Small intestine (tissue), 7 donors: ENCODE measurements around the gene SFT2D3. TPM values are rescaled to one million over a fixed set of nuclear protein-coding genes. Genes with fewer than 3 reads are reported as not detected.
A peak's percentile ranks its signal among the peaks of the same experiment; 100 is the strongest.

ENCODE experiments used
- DNase-seq, 2 donors: peaks; one replicate each; pipeline versions ENCODE4 v3.0.0 to v3.0.0-alpha.2; 2013
- FAIRE-seq: peaks from 2 replicates; lab custom pipeline; 2012; peaks lifted over from hg19 to GRCh38; lab: Jason Lieb, UNC
- H3K27ac ChIP-seq, 3 donors: one replicate each; pipeline ENCODE4 v1.5.1; 2013; ENCODE audit warnings: low read length in 2 of 3, mild to moderate bottlenecking in 2 of 3, control low read depth in 1 of 3, inconsistent platforms in 1 of 3, low read depth in 1 of 3, moderate library complexity in 1 of 3
- H3K27me3 ChIP-seq, 3 donors: one replicate each; pipeline ENCODE4 v1.6.1; 2013; ENCODE audit warnings: low read length in 3 of 3, inconsistent platforms in 1 of 3; ENCODE audit not compliant: control insufficient read depth in 3 of 3, insufficient read depth in 3 of 3
- H3K36me3 ChIP-seq, 3 donors: one replicate each; pipeline ENCODE4 v1.6.1; 2013; ENCODE audit warnings: low read length in 3 of 3, inconsistent platforms in 1 of 3, low read depth in 1 of 3, mild to moderate bottlenecking in 1 of 3, moderate library complexity in 1 of 3; ENCODE audit not compliant: control insufficient read depth in 3 of 3, insufficient read depth in 2 of 3
- H3K4me1 ChIP-seq, 3 donors: one replicate each; pipeline ENCODE4 v1.6.1; 2013; ENCODE audit warnings: low read length in 2 of 3, inconsistent platforms in 1 of 3, low read depth in 1 of 3, mild to moderate bottlenecking in 1 of 3, moderate library complexity in 1 of 3; ENCODE audit not compliant: control insufficient read depth in 3 of 3, insufficient read depth in 2 of 3
- H3K4me3 ChIP-seq, 3 donors: one replicate each; pipeline ENCODE4 v1.5.1; 2013; ENCODE audit warnings: low read length in 3 of 3, control low read depth in 1 of 3, inconsistent platforms in 1 of 3, low read depth in 1 of 3, mild to moderate bottlenecking in 1 of 3, moderate library complexity in 1 of 3
- H3K9me3 ChIP-seq, 2 donors: one replicate each; pipeline ENCODE4 v1.6.1; 2013; ENCODE audit warnings: low read depth in 1 of 2, low read length in 1 of 2; ENCODE audit not compliant: control insufficient read depth in 2 of 2, insufficient read depth in 1 of 2
- WGBS, 3 donors: extraction: QIAGEN DNeasy Blood & Tissue Kit; methylation state at CpG; one replicate each; pipeline ENCODE4 v1.1.7; 2013; 5-methylcytosine and 5-hydroxymethylcytosine counted together
- polyA plus RNA-seq, 4 donors: library from polyadenylated mRNA; stranded (reverse) in 3 of 4; unstranded in 1 of 4; fragments of 200-250 nt in 3 of 4; fragments of 120-200 nt in 1 of 4; gene quantifications; one replicate each; pipeline versions ENCODE4 v1.2.1 to v1.2.3, GENCODE V29; 2013
- donor health status: healthy with polysubstance abuse.
- donor health status: control.
- donor health status: control.
- donor health status: Bipolar disorder and iron deficiency.
- donor health status: healthy.

The SFT2D3 gene
- polyA plus RNA-seq, 4 donors: 3.8 to 7.4 (median 4.7) TPM; not detected in 1

DNA sequence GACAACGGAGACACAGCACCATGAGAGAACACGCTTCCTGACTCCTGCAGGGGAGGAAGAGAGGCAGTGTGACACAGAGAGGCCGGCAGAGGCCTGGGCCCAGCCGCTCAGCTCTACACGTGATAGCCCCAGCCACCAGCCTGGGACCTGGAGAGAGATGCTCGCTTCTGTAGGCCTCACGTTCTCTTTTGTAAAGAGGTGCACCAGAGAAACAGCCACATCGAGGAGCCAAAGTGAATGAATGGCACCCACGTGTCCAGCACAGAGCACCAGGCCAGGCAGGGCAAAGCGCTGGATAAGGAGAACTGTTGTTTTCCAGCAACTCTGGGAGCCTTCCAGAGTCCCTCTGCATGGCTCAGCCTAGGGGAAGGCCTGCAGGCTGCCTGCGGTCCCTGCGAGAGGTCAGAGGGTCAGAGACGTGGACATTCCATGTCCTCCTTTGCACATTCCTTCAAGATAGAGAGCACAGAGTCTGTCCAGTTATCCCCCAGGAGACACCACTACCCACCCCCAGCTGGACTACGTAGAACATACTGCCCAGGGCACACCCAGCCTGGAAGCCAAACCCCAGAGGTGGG lies 40.1 kb upstream of the SFT2D3 start:
- WGBS, 3 donors: 85 to 89% (median 85%) methylated on average over 14 of the region's 14 CpGs
- H3K27ac ChIP-seq: peak overlapping the region in 1 of 3 donors; percentile 43

DNA sequence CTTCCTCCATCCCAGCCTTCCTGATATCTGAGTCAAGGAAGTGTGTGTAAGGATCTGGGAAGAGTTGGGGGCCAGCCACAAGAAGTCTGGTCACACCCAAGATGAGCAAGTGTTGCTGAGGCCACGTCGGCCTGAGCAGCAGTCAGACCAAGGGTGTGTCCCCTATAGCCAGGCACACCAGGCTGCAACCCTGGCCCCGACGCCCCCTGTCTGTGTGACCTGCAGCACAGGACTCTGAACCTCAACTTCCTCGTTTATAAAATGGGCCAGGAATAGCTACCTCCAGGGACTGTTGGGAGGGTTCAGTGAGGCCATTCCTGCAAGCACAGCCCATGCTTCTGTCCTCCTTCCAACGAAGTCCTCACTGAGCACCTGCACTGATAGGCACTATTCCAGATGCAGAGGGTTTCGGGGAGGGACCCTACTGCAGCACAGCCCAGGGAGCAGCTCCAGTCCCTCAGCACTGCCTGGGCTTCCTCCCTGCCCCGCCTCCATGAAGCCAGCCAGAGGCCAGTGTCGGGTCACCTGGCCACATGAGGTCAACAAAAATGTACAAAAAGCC lies 39.3 kb upstream of the SFT2D3 start:
- Histone ChIP-seq H3K36me3 (no peaks in the 10 kb centered on the region), H3K4me3 (no peak overlapping the region), H3K27ac (peak overlapping the region in 1 of 3 donors; percentile 43), H3K27me3 (peaks cover 0 to 42% (median 6%) of the 10 kb centered on the region in 3 donors), H3K4me1 (peaks cover 0 to 2% (median 0%) of the 10 kb centered on the region in 3 donors), H3K9me3 (no peaks in the 10 kb centered on the region)
- FAIRE-seq (no peak), DNase-seq (no peak)
- 31 to 49% (median 33%) methylated on average over 9 of the region's 9 CpGs for WGBS, 3 donors

More for the DNA sequence above, 40.1 kb upstream of the SFT2D3 start:
- no peaks in the 10 kb centered on the region for H3K9me3 ChIP-seq
- H3K27me3 ChIP-seq: peaks cover 0 to 36% (median 6%) of the 10 kb centered on the region in 3 donors
- FAIRE-seq (no peak), DNase-seq (no peak)
- no peak overlapping the region for H3K4me3 ChIP-seq
- no peaks in the 10 kb centered on the region for H3K36me3 ChIP-seq
- H3K4me1 ChIP-seq: peaks cover 0 to 2% (median 0%) of the 10 kb centered on the region in 3 donors

DNA sequence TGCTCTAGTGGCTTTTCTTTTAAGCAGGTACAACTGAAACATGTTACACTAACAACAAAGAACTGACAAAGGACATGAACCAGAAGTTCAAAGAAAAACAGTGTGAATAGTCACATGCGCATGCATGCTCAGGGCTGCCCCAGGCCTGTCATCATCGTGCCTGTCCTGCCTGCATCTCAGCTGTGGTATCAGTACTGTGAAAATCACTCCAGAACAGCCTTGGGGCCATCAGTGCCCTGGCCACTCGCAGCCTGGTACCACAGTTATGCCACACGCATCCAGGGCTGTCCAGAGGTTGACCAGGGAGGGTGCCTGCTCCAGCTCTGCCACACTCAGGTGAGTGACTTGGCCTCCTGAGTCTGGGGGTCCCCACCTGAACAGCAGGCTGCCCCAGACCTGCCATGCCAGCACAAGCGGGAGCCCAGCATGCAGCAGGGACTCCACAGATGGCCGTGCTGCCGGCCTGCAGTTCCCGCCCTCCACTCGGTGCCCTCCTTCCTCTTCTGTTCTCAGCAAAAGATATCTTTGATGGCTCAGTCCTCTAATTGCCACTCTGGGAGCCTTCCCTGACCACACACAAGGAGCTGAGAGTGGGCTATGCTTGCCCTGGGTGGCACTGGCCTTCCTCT lies 38.2 kb upstream of the SFT2D3 start:
- Histone ChIP-seq H3K27me3 (peaks cover 0 to 43% (median 6%) of the 10 kb centered on the region in 3 donors), H3K4me1 (peaks cover 0 to 2% (median 0%) of the 10 kb centered on the region in 3 donors), H3K9me3 (no peaks in the 10 kb centered on the region), H3K27ac (peak overlapping the region in 1 of 3 donors; percentile 33), H3K36me3 (no peaks in the 10 kb centered on the region), H3K4me3 (no peak overlapping the region)
- DNase-seq (no peak), FAIRE-seq (no peak)
- WGBS, 3 donors: 76 to 86% (median 77%) methylated on average over 9 of the region's 9 CpGs

DNA sequence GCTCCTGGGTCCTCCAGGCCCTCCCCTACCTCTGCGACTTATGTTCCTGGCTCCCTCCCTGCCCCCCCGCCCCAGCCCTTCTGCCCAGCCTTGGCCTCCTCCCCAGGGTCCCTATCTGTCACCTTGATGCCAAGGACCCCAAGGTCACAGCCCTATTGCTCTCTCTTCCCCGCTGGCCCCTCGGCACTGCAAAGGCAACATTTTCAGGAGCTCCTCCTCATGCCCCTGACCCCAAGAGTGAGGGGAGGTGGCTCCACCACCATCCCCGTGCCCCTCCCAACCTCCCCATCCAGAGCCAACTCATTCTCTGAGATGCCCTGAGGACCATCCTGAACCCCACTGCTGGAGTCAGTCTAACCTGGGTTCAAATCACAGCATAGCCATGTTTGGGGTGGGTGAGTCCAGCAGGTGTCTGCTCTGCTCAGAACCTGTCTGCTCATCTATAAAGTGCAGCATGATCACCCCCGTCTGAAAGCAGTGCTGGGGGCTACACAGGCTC lies 37.7 kb upstream of the SFT2D3 start:
- Histone ChIP-seq H3K27me3 (peaks cover 0 to 43% (median 6%) of the 10 kb centered on the region in 3 donors), H3K9me3 (peaks cover 0 to 2% of the 10 kb centered on the region in 2 donors), H3K27ac (peak overlapping the region in 1 of 3 donors; percentile 33), H3K4me3 (no peak overlapping the region), H3K4me1 (peaks cover 0 to 2% (median 0%) of the 10 kb centered on the region in 3 donors), H3K36me3 (no peaks in the 10 kb centered on the region)
- FAIRE-seq (no peak), DNase-seq (no peak)
- WGBS, 3 donors: 66 to 75% (median 70%) methylated on average over 6 of the region's 6 CpGs

DNA sequence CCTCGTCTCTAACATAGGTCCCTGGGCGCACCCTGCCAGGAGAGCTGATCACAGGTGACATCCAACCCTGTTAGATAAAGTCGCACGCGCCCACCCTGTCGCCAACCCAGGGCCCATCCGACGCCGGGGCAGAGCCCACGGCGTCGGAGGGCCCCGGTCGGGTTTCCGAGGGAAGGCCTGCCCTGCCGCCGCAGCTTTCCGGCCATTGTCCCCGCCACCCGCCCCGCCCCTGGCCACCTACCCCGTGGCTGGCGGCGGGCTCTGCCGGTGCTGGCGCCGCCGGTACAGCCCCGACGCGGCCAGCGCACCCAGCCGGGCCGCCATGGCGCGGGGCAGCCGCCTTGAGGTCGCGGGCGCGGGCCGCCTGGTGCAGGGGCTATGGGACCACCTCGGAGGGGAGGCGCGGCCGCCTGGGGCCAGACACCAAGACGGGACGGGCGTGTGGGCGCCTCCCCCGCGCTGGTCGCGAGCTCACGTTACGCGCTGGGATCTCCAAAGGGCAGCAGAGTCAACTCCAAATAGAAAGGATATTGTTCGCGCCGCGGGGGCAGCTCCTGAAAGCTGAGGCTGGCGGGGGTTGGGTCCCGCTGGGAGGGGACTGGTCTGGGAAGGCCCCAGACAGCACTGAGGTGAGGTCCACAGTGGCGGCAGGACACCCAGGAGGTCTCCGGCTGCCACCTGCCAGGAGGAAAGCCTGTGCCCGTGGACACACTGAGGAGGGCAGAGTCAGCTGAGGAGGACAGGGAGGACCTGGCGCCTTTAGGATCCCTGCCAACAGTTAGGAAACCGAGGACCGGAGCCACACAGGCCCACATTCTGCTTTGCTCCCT lies 37.0 kb upstream of the SFT2D3 start:
- peaks cover 0 to 2% (median 0%) of the 10 kb centered on the region in 3 donors for H3K4me1 ChIP-seq
- peaks cover 0 to 2% of the 10 kb centered on the region in 2 donors for H3K9me3 ChIP-seq
- peak overlapping the region in 1 of 3 donors; percentile 50 for H3K27ac ChIP-seq
- FAIRE-seq (no peak), DNase-seq (peak in 1 of 2 donors; percentile 36)
- H3K36me3 ChIP-seq: no peaks in the 10 kb centered on the region
- peak overlapping the region in 1 of 3 donors; percentile 22 for H3K4me3 ChIP-seq
- WGBS, 3 donors: 14 to 20% (median 18%) methylated on average over 57 to 69 of the region's 69 CpGs
- peaks cover 0 to 43% (median 9%) of the 10 kb centered on the region in 3 donors for H3K27me3 ChIP-seq

DNA sequence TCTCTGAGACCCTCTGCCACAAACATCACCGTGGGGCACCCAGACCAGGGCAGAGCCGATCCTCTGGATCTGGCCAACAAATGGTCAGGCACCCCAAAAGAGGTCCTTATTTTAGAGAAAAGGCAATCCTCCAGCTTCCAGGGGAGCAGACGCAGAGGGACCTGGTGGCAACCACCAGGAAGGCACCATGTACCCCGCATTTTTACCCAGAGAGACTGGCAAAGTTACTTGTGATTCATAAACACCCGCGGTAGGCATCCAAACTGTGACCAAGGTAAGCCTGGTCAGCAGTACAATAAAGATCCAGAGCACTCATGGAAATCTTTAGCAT lies 36.4 kb upstream of the SFT2D3 start:
- no peak for DNase-seq

DNA sequence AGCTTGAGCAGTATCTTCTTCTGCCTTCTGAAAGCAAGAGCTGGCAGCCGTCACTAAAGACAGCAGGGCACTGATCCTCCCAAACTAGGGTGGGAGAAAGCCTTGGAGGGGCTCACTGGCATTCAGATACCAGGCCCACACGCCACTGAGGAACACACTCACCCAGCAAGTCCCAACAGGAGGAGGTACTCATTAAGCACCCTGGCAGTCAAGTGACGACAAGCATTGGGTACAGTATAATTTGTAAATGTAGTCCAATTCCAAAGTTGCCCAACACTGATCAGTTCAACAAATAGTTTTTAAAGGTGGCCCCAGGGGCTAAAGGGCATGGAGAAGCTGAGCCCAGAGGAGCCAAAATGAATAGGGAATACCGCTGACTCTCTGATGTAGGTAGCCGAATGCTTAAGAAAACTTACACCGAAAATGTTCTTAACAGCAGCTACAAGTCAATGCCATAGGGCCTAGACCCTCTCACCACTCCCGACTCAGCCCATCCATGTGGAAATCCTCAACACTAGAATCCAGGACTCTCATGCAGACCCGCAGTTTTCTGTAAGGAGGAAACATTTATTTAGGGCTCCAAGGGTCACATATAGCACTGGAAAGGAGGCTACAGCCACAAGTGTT lies 35.9 kb upstream of the SFT2D3 start:
- 86 to 87% (median 86%) methylated on average over 8 of the region's 8 CpGs for WGBS, 3 donors
- Histone ChIP-seq H3K9me3 (peaks cover 0 to 2% of the 10 kb centered on the region in 2 donors), H3K4me1 (peaks cover 0 to 2% (median 0%) of the 10 kb centered on the region in 3 donors), H3K27ac (peak overlapping the region in 1 of 3 donors; percentile 50), H3K4me3 (no peak overlapping the region), H3K27me3 (peaks cover 0 to 43% (median 9%) of the 10 kb centered on the region in 3 donors), H3K36me3 (no peaks in the 10 kb centered on the region)
- no peak for DNase-seq
- no peak for FAIRE-seq

More for the DNA sequence above, 36.4 kb upstream of the SFT2D3 start:
- H3K27me3 ChIP-seq: peaks cover 0 to 43% (median 9%) of the 10 kb centered on the region in 3 donors
- no peak overlapping the region for H3K4me3 ChIP-seq
- H3K36me3 ChIP-seq: no peaks in the 10 kb centered on the region
- H3K9me3 ChIP-seq: peaks cover 0 to 2% of the 10 kb centered on the region in 2 donors
- FAIRE-seq: no peak
- peak overlapping the region in 1 of 3 donors; percentile 50 for H3K27ac ChIP-seq
- WGBS, 3 donors: 87 to 93% (median 87%) methylated on average over 6 of the region's 6 CpGs
- H3K4me1 ChIP-seq: peaks cover 0 to 2% (median 0%) of the 10 kb centered on the region in 3 donors
